GM15510 (cell line): ENCODE results near the gene ZFPM1.

Source experiments
- POLR2A ChIP-seq: IDR thresholded peaks from 3 replicates; pipeline ENCODE4 v1.6.1; 2011; ENCODE audit warnings: borderline replicate concordance; ENCODE audit not compliant: insufficient read length; ENCODE audit errors: extremely low read depth

ZFPM1 gene

DNA sequence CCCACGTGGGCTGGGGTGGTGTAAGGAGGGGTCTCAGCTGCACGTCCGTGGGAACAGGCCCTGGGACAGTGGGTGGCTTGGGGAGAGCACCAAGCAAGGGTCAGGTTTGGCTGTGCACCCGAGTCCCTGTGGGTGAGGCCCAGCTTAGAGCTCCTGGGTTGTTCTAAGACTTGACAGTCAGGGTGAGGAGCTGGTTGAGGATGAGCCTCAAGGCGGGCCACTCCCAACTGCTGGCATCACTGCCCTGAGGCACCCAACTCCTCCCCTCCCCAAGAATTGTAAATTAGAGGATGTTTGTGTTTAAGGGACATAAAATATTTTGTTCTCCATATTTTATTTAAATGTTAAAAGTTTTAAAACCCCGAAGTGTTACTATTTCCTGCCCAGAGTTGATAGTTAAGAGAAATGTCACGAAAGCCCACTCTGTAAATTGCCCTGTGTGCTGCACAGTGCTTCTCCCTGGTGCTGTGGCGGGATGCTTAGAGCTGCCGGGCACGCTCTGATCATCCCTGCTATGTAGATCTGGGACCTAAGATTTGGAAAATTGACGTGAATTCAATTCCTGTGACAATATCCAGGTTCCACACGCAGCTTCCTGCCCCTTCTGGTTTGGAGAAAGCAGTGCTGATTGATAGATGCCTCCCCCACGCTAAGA, 133.0 kb downstream of the ZFPM1 start:
- no peak for TF ChIP-seq POLR2A
